GM12878 (cell line): ENCODE measurements around the gene RRP15. TPM values are rescaled to one million over a fixed set of nuclear protein-coding genes. Genes with fewer than 3 reads are reported as not detected.

Experiments used
- ATAC-seq: fragments of 200-7000 bp; cut with Tn5 transposase; 3 replicates; pipeline ENCODE4 v1.9.1; 2020; ENCODE audit warnings: mild to moderate bottlenecking, moderate library complexity
- BruUV-seq: library from RNA; stranded (reverse); fragments of 400-500 nt; replicated peaks from 2 replicates; lab custom pipeline; 2021; lab: Mats Ljungman, UMichigan
- CTCF ChIA-PET: fragments of 300-600 bp; sonication (Branson Sonifier 250); formaldehyde crosslinking; extraction: SDS; loops from one replicate; lab custom pipeline; 2021; ENCODE audit warnings: inconsistent platforms; lab: Yijun Ruan, JAX
- POLR2A ChIA-PET: fragments of 350-600 bp; formaldehyde crosslinking; extraction: SDS; loops from one replicate; lab custom pipeline; 2021; ENCODE audit warnings: inconsistent platforms; lab: Charles Lee
- RAD21 ChIA-PET: fragments of 300-600 bp; sonication (Branson Sonifier 250); formaldehyde crosslinking; loops from one replicate; lab custom pipeline; 2023; ENCODE audit warnings: antibody characterized with exemption; ENCODE audit not compliant: unreplicated experiment; lab: Charles Lee
- SMC1A ChIA-PET: fragments of 300-600 bp; sonication (Branson Sonifier 250); formaldehyde crosslinking; loops from one replicate; lab custom pipeline; 2023; ENCODE audit not compliant: unreplicated experiment, uncharacterized antibody; lab: Charles Lee
- DNase-seq: peaks from one replicate; pipeline ENCODE4 v3.0.0-alpha.2; 2011; ENCODE audit warnings: low read depth, low spot score
- FAIRE-seq: peaks from 3 replicates; lab custom pipeline; 2011; peaks lifted over from hg19 to GRCh38; lab: Jason Lieb, UNC
- H2AFZ ChIP-seq: 2 replicates; pipeline ENCODE4 v1.6.0; 2011; ENCODE audit warnings: low read depth, low read length, control low read depth; ENCODE audit not compliant: control insufficient read depth
- H3K27ac ChIP-seq: 2 replicates; pipeline ENCODE4 v1.5.1; 2011; ENCODE audit warnings: control low read depth; ENCODE audit not compliant: control insufficient read depth, insufficient read depth
- H3K27me3 ChIP-seq, 2 experiments: replicated peaks in 1 of 2; 2 replicates each; pipeline versions ENCODE4 v1.6.0 to v1.6.1; 2011; ENCODE audit warnings: low read length in 1 of 2; ENCODE audit not compliant: control insufficient read depth in 2 of 2, insufficient read depth in 2 of 2
- H3K36me3 ChIP-seq, 2 experiments: 2 replicates each; pipeline ENCODE4 v1.5.1; 2011; ENCODE audit warnings: low read length in 1 of 2; ENCODE audit not compliant: control insufficient read depth in 2 of 2, insufficient read depth in 2 of 2
- H3K4me1 ChIP-seq: 2 replicates; pipeline ENCODE4 v1.6.1; 2011; ENCODE audit warnings: mild to moderate bottlenecking, low read length, moderate library complexity, mixed read lengths; ENCODE audit not compliant: control insufficient read depth, insufficient read depth
- H3K4me2 ChIP-seq: 2 replicates; pipeline ENCODE4 v1.6.0; 2011; ENCODE audit warnings: control low read depth; ENCODE audit not compliant: control insufficient read depth, insufficient read depth
- H3K4me3 ChIP-seq: fragments of 200-600 bp; sonication (generic); 2 replicates; pipeline ENCODE4 v1.5.1; 2016
- H3K79me2 ChIP-seq: 2 replicates; pipeline ENCODE4 v1.6.0; 2011; ENCODE audit warnings: low read length; ENCODE audit not compliant: control insufficient read depth, insufficient read depth
- H3K9ac ChIP-seq: 2 replicates; pipeline ENCODE4 v1.8.0; 2011; ENCODE audit warnings: low read length, control low read depth, mixed read lengths; ENCODE audit not compliant: control insufficient read depth, insufficient read depth
- H3K9me3 ChIP-seq: replicated peaks from 3 replicates; pipeline ENCODE4 v1.5.1; 2011; ENCODE audit warnings: mild to moderate bottlenecking, low read length; ENCODE audit not compliant: control insufficient read depth, insufficient read depth
- H4K20me1 ChIP-seq: 2 replicates; pipeline ENCODE4 v1.6.0; 2011; ENCODE audit not compliant: control insufficient read depth, insufficient read depth
- BCL11A ChIP-seq: IDR thresholded peaks from 2 replicates; pipeline ENCODE4 v1.6.1; 2011; ENCODE audit warnings: low read depth, low read length
- CHD4 ChIP-seq: fragments of 200-600 bp; sonication (generic); IDR thresholded peaks from 2 replicates; pipeline ENCODE4 v1.6.1; 2016; ENCODE audit warnings: mild to moderate bottlenecking
- EP300 ChIP-seq, 2 experiments: fragments of 150-350 bp in 1 of 2; IDR thresholded peaks; 2 replicates each; pipeline ENCODE4 v1.6.1; 2011 to 2012; ENCODE audit warnings: low read depth in 2 of 2, low read length in 2 of 2, borderline replicate concordance in 1 of 2, improper control_type of control experiment in 1 of 2, inconsistent platforms in 1 of 2; ENCODE audit not compliant: control insufficient read depth in 1 of 2
- MEF2B ChIP-seq: fragments of 450-650 bp; IDR thresholded peaks from 2 replicates; pipeline ENCODE4 v1.6.1; 2018; ENCODE audit warnings: mild to moderate bottlenecking, moderate library complexity; ENCODE audit not compliant: partially characterized antibody, poor library complexity, severe bottlenecking
- MYC ChIP-seq: IDR thresholded peaks from 2 replicates; pipeline ENCODE4 v1.6.1; 2011; ENCODE audit warnings: mild to moderate bottlenecking, low read length, moderate library complexity, inconsistent platforms; ENCODE audit not compliant: insufficient read depth, insufficient replicate concordance, insufficient read length, severe bottlenecking
- NBN ChIP-seq: fragments of 450-650 bp; IDR thresholded peaks from 2 replicates; pipeline ENCODE4 v1.6.1; 2016
- NR2C1 ChIP-seq: fragments of 450-650 bp; IDR thresholded peaks from 2 replicates; pipeline ENCODE4 v1.6.1; 2017; ENCODE audit warnings: antibody characterized with exemption, mild to moderate bottlenecking, moderate library complexity
- PAX5 ChIP-seq: IDR thresholded peaks from 2 replicates; pipeline ENCODE4 v1.6.1; 2011; ENCODE audit warnings: low read depth, low read length, borderline replicate concordance
- PML ChIP-seq: IDR thresholded peaks from 2 replicates; pipeline ENCODE4 v1.6.1; 2012; ENCODE audit warnings: low read length, inconsistent platforms
- RBBP5 ChIP-seq: fragments of 200-600 bp; sonication (generic); conservative IDR thresholded peaks from 2 replicates; pipeline ENCODE4 v1.6.1; 2016
- REST ChIP-seq: IDR thresholded peaks from 2 replicates; pipeline ENCODE4 v1.6.1; 2012; ENCODE audit warnings: mild to moderate bottlenecking, low read depth, low read length
- SKIL ChIP-seq: fragments of 450-650 bp; IDR thresholded peaks from 2 replicates; pipeline ENCODE4 v1.6.1; 2017; ENCODE audit warnings: mild to moderate bottlenecking, low read depth, inconsistent platforms; ENCODE audit not compliant: poor library complexity, severe bottlenecking
- TCF7 ChIP-seq: IDR thresholded peaks from 2 replicates; pipeline ENCODE4 v1.6.1; 2014; ENCODE audit warnings: antibody characterized with exemption, borderline replicate concordance
- WGBS: methylation state at CpG from one replicate; pipeline ENCODE4 v1.1.6; 2016; ENCODE audit warnings: low lambda C conversion rate; ENCODE audit not compliant: insufficient replicate concordance, insufficient coverage; ENCODE audit errors: missing lambda C conversion rate; 5-methylcytosine and 5-hydroxymethylcytosine counted together
- in situ Hi-C: fragments of 300-500 bp; cut with MboI; formaldehyde crosslinking; loops from 9 replicates; pipeline ENCODE4 v1.14.3; 2018; ENCODE audit warnings: mixed read lengths
- intact Hi-C: fragments of 100-400 bp; cut with micrococcal nuclease; formaldehyde crosslinking; loops from one replicate; pipeline ENCODE4 v1.14.2; 2022; ENCODE audit not compliant: unreplicated experiment
- polyA plus RNA-seq, 11 experiments: library from polyadenylated mRNA; depleted of rRNA in 4 of 11; unstranded in 6 of 11; stranded (reverse) in 5 of 11; fragments of >200 nt; fragmentation: Nextera tagmentation in 4 of 11; fragmentation: Illumina TruSeq in 1 of 11; extraction: Ambion mirVana in 4 of 11; extraction: Trizol in 1 of 11; gene quantifications; 1 replicate in 1 of 11; 2 replicates in 10 of 11; pipeline versions ENCODE4 v1.2.1 to v1.2.3, GENCODE V29; 2011 to 2016; ENCODE audit warnings: inconsistent platforms in 2 of 11, missing spikeins in 2 of 11, low read depth in 1 of 11
- total RNA-seq, 4 experiments: library from RNA; depleted of rRNA in 3 of 4; stranded (reverse); fragments of >200 nt in 3 of 4; fragmentation: Illumina TruSeq in 1 of 4; extraction: Trizol in 1 of 4; gene quantifications; 2 replicates each; pipeline versions ENCODE4 v1.2.1 to v1.2.3, GENCODE V29; 2013 to 2021

Gene RRP15
- total and polyA plus RNA-seq, 10 of the 15 experiments (the other 5 are each of a cell fraction or from before 2014, with no cell fraction given): 5.6 to 37.8 (median 19.1) TPM

DNA sequence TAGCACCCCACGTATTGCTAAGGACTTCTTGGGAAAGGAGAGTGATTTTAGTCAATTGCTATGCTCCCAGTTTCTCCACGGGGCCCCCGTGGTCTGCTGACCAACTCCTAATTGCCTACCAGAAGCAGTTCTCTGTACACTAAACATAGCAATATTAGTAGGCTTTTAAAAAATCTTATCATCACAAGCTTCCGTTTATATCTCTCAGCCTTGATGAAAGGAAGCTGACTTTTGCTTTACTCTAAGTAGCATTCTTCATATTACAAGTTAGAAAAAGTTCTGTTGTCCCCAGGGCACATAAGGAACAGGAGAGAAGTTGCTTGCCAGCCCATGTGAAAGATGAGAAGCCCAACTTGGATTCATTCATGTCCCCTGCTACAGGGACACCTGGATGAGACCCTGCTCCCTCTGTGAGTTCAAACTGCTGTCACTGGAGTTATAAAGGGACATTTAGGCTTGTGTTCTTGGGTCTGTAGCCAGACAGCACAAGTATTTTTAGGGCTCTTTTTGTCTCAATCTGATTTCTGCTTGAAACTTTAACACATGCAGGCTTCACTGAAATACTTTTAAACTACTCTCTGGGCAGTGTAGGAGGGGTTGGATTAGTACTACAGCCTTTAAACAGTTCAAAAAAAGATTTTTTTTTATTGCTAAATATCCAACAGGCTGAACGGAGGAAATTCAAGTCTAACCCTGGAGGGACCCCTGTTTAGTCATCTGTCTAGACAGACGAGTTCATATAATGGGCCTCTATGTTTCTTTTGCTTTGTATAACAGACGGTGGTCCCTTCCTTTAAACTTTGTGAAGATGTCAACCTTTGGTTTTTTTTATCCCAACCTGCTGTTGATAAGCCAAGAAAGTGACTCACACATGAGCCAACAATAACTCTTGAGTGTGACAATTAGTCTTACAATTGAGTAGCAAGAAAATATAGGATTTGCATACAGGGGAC is 89.6 kb downstream of the RRP15 start:
- Histone ChIP-seq H3K9ac (no peak overlapping the region), H3K36me3 (no peaks in the 10 kb centered on the region), H3K4me3 (no peak overlapping the region), H2AFZ (no peak overlapping the region), H3K27me3 (no peaks in the 10 kb centered on the region), H4K20me1 (no peaks in the 10 kb centered on the region), H3K4me2 (no peak overlapping the region), H3K4me1 (no peaks in the 10 kb centered on the region), H3K79me2 (no peaks in the 10 kb centered on the region), H3K27ac (no peak overlapping the region), H3K9me3 (no peaks in the 10 kb centered on the region)
- ChIA-PET SMC1A (no interaction called here), POLR2A (no interaction called here), RAD21 (no interaction called here), CTCF (no interaction called here)
- no peak for ATAC-seq
- intact Hi-C loops (no loop called here), in situ Hi-C loops (no loop called here)
- BruUV-seq: no TSS peak
- TF ChIP-seq PML: no peak
- TF ChIP-seq PAX5: no peak
- TF ChIP-seq TCF7: no peak
- no peak for TF ChIP-seq RBBP5
- TF ChIP-seq EP300 (IDR thresholded peaks at IDR 0.05; ENCODE audit: borderline replicate concordance in 1 of 2, control insufficient read depth in 1 of 2, low read depth in 2 of 2, low read length in 2 of 2): no peak
- TF ChIP-seq NR2C1: no peak
- no peak for TF ChIP-seq BCL11A
- TF ChIP-seq CHD4: no peak
- no peak for TF ChIP-seq SKIL
- no peak for TF ChIP-seq MYC
- no peak for TF ChIP-seq REST
- no peak for TF ChIP-seq MEF2B
- TF ChIP-seq NBN: no peak
- FAIRE-seq: no peak
- WGBS: 4% methylated on average over 7 of the region's 7 CpGs
- DNase-seq: no peak
